ENCODE data around the gene AGBL4.

AGBL4 gene

DNA sequence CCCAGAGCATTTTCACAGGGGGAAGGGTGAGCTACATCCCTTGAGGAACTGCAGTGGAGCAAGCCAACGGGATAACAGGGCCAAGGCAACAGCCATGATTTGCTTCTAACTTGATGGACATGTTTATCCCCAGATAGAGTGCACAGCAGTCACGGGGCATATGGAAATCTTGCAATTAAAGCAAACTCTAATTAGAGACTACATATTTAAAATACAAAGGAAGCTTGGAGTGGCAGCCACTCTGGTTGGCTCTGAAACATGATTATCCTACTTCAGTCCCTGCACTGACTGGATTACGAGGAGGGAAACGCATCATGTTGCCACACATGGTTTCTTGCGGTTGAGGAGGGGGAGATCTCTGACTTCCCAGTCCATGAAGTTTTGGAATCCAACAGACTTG, 1307.8 kb downstream of the AGBL4 start:
- no peak for DNase-seq (ENCODE audit: low read depth)
- no peak overlapping the region for H3K4me3 ChIP-seq (ENCODE audit: low read length)
- TF ChIP-seq, protein P1, sequence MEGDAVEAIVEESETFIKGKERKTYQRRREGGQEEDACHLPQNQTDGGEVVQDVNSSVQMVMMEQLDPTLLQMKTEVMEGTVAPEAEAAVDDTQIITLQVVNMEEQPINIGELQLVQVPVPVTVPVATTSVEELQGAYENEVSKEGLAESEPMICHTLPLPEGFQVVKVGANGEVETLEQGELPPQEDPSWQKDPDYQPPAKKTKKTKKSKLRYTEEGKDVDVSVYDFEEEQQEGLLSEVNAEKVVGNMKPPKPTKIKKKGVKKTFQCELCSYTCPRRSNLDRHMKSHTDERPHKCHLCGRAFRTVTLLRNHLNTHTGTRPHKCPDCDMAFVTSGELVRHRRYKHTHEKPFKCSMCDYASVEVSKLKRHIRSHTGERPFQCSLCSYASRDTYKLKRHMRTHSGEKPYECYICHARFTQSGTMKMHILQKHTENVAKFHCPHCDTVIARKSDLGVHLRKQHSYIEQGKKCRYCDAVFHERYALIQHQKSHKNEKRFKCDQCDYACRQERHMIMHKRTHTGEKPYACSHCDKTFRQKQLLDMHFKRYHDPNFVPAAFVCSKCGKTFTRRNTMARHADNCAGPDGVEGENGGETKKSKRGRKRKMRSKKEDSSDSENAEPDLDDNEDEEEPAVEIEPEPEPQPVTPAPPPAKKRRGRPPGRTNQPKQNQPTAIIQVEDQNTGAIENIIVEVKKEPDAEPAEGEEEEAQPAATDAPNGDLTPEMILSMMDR (conservative IDR thresholded peaks at IDR 0.05; ENCODE audit: low read length): no peak

DNA sequence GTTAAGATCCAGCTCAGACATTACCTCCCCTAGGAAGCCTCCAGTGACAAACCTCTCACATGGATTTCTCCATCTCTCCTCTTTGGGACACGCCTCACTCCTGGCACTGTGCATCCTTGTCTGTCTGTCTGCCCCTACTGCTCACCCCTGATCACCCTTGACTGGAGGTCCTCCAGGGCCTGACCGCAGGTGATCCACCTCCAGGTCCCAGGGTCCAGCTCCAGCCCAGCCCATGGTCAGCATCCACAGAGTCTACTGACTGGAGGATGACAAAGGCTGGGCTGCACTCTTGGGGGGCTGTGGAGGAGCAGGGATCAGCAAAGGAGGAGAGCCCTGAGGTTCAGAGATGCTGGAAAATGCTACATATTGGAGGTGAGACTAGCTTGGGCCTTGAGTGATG, 1312.8 kb downstream of the AGBL4 start:
- no peak overlapping the region for H3K4me3 ChIP-seq (ENCODE audit: low read length)
- DNase-seq (ENCODE audit: low read depth): no peak
- TF ChIP-seq, protein P1 (conservative IDR thresholded peaks at IDR 0.05; ENCODE audit: low read length): no peak

- H3K4me3 ChIP-seq (ENCODE audit: low read length): no peak overlapping the region
- TF ChIP-seq, protein P1 (conservative IDR thresholded peaks at IDR 0.05; ENCODE audit: low read length): no peak
- no peak for DNase-seq (ENCODE audit: low read depth)
Measured at GRCh38 chr1:48710318-48710717, 1313.4 kb downstream of the AGBL4 start.

DNA sequence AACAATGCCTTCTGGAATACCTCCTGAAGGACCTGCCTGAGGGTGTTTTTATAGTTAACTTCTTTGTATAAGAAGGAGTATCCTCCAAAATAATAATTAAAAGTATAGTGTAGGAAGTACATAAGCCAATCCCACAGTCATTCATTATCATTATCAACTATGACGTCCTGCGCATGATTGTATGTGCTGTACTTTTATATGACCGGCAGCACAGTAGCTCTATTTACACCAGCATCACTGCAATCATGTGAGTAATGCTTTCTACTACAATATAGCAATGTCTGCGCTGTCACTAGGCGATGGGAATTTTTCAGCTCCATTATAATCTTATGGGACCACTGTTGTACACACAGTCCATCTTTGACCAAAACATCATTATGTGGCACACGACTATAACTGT, 1319.0 kb downstream of the AGBL4 start:
- TF ChIP-seq, protein P1 (conservative IDR thresholded peaks at IDR 0.05; ENCODE audit: low read length): no peak
- no peak overlapping the region for H3K4me3 ChIP-seq (ENCODE audit: low read length)
- no peak for DNase-seq (ENCODE audit: low read depth)

DNA sequence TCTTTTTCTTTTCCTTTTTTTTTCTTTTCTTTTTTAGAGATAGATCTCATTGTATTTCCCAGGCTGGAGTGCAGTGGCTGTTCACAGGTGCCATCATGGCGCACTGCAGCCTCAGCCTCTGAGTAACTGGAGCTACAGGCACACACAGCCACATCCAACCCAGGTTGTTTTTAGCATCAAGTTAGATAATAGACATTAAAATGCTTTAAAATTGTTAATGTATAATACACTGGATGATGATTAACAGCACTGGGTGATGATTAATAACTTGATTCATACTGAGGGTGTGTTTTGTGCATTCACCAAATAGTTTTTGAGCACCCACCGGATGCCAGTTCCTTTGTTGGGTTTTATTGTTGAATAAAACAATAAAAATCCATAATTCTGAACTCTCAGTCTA, 1322.3 kb downstream of the AGBL4 start:
- H3K4me3 ChIP-seq (ENCODE audit: low read length): no peak overlapping the region
- no peak for DNase-seq (ENCODE audit: low read depth)
- TF ChIP-seq, protein P1 (conservative IDR thresholded peaks at IDR 0.05; ENCODE audit: low read length): no peak

DNA sequence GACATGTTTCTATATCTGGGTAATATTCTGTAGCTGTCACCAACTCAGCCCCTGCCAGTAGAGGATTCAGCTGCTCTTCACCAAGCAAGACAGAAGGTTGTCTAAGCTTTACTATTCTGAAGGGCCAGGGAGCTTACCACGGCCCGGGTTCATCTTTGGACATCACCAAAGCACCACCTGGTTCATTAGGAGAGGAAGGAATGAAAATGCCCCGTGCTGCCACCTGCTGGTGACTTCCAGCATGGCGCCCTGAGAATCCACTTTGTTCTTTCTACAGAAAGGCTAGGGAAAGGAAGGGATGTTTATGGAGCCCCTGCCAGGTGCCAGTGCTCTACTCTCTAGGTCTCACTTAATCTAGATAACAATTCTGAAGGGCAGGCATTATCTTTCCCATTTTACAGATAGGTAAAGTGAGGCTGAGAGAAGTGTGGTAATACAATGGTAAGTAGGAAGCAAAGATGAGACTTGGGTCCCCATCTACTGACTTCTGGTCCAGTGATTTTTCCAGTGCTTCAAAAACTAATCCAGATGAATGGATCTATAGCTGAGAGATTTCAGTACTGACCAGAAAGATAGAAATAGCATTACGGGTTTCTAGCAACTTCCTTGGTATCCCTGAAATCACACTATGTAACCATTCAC, 1326.6 kb downstream of the AGBL4 start:
- TF ChIP-seq, protein P1 (conservative IDR thresholded peaks at IDR 0.05; ENCODE audit: low read length): peak; percentile 92
- no peak overlapping the region for H3K4me3 ChIP-seq (ENCODE audit: low read length)
- DNase-seq (ENCODE audit: low read depth): peak; percentile 16

- no peak overlapping the region for H3K4me3 ChIP-seq (ENCODE audit: low read length)
- TF ChIP-seq, protein P1 (conservative IDR thresholded peaks at IDR 0.05; ENCODE audit: low read length): no peak
- DNase-seq (ENCODE audit: low read depth): no peak
Measured at GRCh38 chr1:48695161-48695560, 1328.6 kb downstream of the AGBL4 start.
